GM19452 (cell line): ENCODE measurements around the gene VPS35L.
"Not testable (repeated sequence)": the region's sequence is repeated elsewhere in the genome, so short reads cannot be mapped to it uniquely, and the experiment has no call there.

Experiments used
- ATAC-seq: cut with Tn5 transposase; IDR thresholded peaks from one replicate; pipeline ENCODE4 v1.9.1; 2021; ENCODE audit not compliant: unreplicated experiment

The VPS35L gene

DNA sequence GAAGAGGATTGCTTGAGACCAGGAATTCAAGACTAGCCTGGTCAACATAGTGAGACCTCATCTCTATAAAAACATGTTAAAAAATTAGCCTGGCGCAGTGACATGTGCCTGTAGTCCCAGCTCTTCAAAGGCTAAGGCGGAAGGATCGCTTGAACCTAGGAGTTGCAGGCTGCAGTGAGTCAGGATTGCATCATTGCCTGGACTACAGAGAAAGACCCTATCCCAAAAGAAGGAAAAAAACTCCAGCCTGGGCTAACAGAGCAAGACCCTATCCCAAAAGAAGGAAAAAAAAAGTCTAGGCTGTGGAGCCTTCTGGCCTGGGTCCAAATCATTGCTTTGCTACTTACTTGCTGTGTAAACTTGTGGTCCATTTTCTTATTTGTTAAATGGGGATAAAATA, 26.8 kb upstream of the VPS35L start:
- no peak for ATAC-seq

DNA sequence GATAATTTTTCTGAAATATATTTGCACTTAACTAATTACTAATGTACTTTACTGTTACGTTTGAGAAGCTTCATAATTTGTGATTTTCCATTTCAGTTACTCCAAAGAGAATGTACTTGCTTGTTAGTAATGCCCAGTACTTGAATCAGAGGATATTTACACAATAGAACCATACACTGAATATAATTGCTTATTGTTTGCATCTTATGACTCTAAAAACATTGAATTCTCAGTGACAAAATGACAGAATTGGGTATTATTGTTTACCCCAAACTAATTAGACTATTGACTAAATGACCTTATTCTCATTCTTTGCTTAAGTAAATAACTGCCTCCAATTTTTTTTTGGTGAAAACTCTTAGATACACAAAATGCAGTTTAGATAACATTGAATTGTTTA, 22.9 kb upstream of the VPS35L start:
- ATAC-seq: no peak

DNA sequence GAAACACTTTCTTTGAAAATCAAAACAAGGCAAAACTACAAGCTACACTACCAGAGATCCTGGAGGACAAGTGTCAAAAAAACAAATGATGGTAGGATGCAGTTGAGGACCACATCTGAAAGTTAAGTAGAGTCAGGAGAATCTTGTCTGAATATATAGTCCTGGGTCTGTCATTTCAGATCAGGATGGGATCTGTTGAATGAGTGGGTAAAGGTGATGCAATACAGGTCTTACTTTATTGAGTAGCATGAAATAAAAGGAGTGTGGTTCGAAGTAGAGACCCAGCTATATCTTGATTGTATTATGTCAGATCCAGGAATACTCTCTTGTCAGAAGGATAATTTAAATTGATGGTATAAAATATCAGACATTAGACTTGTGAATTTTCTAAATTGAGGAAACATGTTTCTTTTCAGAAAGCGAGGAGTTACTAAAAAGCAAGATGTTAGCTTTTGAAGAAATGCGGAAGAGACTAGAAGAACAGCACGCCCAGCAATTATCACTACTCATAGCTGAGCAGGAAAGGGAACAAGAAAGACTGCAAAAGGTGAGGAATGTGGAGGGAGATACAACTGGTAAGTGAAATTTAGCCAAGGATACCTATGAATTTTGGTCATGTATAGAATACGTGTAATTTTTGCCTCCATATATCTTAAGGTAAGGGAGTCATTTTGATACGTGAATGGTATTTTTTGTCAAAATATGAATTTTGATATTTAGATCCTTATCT, 15.1 kb upstream of the VPS35L start:
- ATAC-seq: no peak

DNA sequence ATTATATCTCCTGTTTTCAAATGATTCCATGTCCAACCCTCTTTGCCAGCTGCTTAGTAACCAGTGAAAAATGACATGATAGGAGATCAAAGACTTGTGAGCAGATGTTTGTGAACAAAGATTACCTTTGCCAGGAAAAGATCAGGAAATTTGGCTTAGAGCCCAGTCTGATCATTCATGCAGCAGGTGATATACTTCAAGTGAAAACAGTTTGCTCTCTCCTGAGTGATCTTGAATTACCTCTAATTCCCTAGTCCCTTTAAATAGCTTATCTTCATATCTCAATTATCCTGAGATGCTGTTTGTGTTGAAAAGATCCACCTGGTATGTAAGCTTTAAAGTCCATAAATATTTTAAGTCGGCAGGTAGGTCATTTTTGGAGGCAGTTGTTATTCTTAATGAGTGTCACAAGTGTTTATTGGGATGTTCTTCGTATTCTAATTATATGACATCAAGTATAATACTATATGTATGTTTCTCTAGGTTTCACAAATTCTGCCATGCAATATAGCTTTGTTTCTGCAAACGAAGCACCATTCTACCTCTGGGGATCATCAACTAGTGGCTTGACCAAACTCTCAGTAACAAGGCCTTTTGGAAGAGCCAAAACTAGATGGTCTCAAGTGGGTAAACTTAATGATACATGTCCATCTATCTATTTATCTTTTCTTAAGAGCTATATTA, 13.2 kb upstream of the VPS35L start:
- no peak for ATAC-seq

DNA sequence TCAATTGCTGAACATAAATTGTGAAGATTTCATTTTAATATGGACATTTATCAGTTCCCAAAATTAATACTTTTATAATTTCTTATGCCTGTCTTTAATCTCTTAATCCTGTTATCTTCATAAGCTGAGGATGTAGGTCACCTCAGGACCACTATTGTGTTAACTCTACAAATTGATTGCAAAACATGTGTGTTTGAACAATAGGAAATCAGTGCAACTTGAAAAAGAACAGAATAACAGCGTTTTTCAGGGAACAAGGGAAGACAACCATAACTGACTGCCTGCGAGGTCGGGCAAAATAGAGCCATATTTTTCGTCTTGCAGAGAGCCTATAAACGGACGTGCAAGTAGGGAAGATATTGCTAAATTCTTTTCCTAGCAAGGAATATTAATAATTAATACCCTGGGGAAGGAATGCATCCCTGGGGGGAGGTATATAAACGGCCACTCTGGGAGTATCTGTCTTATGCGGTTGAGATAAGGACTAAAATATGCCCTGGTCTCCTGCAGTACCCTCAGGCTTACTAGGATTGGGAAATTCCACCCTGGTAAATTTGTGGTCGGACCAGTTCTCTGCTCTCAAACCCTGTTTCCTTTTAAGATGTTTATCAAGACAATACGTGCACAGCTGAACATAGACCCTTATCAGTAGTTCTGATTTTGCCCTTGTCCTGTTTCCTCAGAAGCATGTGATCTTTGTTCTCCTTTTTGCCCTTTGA, 12.1 kb upstream of the VPS35L start:
- ATAC-seq: not testable (repeated sequence)

DNA sequence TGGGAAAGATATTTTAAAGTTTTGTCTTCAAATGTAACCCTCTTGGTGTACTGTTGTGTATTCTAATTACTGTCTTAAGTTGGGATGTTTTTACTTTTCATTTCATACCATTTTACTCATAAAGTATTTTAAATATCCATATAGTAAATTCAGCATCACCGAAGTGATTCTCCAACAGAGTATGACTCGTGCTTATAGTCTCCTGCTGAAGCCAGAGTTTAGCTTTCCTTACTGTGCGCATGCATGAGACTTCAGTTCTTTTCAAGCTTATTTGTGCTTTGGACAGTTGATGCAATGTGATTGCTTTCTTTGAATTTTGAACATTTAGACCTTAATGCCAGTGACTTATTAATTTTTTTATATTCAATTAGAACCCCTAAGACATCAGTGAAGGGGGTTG, 7.4 kb upstream of the VPS35L start:
- no peak for ATAC-seq

DNA sequence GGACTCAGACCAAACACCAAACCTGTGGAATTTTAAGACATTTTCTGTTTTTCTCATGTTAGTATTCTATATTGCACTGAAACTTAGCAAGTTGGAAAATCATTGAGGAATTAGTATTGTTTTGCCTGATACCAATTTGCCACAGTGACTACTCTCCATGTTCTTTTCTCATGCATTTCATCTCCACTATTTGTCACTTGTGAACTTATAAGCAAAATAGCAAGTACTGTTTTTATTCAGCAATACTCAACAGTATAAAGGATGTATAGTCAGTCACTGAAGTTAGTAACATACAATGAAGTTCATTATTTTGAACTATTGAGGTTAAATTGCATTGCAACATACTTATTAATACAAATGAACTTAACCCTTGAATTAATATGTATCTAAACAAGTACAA, 5.8 kb upstream of the VPS35L start:
- ATAC-seq: no peak

DNA sequence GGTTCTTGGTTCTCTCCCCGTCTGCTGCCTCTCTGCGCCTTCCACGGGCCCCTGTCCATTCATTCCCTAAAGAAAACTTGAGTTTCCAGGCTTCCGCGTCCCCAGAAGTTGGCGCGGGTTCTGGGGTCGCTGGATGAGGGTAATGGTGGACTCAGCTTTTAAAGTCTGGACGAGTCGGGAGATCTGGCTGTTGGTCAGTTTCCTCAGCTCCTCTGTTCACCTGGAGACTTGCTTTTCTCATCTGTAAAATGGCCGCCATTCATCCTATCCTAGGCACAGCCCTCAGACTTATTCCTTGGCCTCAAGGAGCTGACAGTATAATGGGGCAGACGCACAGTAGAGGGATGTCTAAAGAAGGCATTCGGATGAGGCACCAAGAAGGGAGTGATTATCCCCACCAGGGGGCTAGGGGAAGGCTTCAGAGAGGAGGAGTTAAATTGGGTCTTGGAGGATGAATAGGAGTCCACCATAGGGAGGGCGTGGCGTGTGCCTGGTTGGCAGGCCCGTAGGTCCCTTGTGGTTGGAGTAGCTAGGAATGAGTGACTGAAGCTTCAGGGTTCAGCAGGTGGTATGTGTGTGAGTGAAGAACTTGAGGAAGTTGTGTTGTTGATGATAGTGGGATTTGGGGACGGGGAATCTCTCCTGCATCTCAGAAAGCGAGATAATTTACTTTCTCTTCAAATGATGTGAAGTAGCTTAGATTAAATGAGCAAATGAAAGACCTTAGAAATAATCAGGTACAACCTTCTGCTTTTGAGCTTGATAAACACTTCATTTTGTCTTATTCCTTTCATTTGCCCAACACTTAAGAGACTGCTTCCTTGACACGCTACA, 652 bp downstream of the VPS35L start:
- ATAC-seq: no peak

DNA sequence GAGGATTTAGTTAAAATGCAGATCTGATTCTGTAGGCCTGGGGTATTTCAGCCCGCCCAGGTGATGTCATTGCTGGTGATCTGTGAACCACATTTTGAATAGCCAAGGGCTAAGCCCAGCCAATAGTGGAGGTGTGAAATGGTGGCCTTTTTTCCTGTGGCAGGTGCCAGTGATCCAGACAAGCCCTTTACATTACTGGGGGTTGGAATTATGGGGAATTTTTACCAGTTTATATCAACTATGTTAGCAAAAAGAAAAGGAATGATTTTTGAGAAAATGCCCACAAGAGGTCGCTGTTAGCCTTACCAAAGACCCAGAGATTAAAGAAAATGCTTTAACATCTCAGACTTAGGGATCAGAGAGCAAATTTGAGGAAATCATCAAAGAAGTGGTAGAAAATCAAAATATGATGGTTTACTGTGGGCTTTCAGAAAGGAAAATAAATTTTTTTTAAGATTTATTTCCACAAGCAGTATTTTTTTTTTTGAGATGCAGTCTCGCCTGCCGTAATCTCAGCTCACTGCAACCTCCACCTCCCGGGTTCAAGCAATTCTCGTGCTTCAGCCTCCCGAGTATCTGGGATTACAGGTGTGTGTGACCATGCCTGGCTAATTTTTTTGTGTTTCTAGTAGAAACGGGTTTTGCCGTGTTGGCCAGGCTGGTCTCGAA, 3.9 kb downstream of the VPS35L start:
- no peak for ATAC-seq

DNA sequence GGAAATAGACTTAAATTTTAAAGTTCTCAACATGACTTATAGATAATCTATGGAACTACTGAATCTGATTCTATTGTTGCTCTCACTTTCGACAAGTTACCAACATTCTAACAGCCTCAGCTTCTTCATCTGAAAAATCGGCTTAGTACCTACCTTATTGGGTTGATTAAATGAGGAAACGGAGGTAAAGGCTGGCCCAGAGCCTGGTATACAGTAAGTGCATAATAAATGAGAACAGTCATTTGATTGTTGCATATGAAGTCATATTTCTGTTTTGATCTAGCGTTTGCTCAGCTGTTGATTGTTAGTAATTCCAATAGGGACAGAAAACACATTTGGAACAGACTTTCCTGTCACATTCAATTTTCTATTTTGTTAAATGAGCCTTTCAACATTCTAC, 4.6 kb downstream of the VPS35L start:
- no peak for ATAC-seq

DNA sequence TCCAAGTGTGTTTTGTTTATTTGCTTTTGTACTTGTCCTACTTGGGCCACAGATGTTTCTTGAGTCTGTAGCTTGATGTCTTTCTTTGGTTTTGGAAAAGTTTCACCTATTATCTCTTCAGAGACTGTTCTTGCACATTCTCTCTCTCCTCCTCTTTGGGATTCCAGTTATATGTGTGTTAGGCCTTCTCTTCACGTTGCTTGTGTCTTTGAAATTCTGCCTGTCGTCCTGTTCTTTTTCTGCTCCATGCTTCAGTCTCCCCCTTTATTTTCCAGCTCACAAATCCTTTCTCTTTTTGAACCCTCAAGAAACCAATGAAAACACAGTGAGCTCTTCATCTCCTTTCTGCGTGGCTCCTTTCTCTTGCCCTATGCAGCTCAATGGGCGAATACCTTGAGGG, 7.9 kb downstream of the VPS35L start:
- no peak for ATAC-seq

DNA sequence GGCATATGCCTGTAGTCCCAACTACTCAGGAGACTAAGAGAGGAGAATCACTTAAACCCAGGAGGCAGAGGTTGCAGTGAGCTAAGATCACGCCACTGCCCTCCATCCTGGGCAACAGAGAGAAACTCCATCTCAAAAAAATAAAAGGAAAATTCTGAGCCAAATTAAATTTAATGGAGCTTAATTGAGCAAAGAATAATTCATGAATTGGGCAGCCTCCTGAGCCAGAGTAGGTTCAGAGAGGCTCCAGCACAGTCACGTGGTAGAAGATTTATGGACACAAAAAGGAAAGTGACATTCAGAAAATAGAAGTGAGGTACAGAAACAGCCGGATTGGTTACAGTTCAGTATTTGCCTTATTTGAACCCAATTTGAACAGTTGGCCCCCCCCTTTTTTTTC, 10.9 kb downstream of the VPS35L start:
- no peak for ATAC-seq

DNA sequence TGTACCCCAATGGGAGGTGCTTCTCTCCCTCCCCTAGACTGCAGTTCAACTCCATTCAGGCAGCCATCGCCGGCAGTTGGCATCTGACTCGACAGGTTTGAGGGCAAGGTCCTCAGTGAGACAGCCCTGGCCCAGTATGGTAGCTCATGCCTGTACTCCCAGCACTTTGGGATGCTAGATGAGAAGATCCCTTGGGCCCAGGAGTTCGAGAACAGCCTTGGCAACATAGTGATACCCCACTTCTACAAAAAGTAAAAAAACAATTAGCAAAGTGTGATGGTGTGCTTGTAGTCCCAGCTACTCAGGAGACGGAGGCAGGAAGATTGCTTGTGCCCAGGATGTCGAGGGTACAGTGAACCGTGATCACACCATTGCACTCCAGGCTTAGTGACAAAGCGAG, 12.1 kb downstream of the VPS35L start:
- ATAC-seq: no peak

DNA sequence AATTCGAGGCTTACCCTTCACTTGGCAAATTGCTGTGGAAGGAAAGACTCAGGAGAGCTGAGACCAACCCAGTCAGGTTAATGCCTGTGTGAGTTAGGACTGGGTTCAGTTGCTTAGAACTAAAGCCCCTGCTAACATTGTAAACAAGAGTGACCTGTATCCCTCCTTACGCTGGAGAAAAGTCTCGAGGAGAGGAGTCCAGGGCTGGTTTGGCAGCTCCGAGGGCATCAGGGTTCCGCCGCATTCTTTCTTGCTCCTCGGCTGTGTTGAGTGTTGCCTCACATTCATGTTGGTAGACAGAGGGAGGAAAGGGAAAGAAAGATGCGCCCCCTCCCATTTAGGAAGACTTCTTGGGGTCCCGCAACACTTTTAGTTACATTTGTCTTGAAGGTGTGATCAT, 18.5 kb downstream of the VPS35L start:
- ATAC-seq: no peak

DNA sequence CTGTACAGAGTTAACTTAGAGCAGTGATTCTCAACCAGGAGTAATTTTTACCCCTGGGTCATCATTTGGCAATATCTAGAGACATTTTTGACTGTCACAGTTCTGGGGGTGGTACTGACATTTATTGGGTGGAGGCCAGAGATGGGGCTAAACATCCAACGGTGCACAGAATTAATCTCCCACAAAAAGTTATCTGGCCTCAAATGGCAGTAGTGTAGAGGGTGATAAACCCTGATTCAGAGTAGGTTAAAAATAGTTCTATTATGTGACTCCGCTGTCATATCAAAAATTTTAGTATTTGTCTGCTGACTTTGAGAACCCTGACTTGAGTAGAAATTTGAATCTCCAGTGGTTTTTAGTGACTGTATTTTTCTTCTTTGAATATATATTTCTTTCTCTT, 19.1 kb downstream of the VPS35L start:
- no peak for ATAC-seq

DNA sequence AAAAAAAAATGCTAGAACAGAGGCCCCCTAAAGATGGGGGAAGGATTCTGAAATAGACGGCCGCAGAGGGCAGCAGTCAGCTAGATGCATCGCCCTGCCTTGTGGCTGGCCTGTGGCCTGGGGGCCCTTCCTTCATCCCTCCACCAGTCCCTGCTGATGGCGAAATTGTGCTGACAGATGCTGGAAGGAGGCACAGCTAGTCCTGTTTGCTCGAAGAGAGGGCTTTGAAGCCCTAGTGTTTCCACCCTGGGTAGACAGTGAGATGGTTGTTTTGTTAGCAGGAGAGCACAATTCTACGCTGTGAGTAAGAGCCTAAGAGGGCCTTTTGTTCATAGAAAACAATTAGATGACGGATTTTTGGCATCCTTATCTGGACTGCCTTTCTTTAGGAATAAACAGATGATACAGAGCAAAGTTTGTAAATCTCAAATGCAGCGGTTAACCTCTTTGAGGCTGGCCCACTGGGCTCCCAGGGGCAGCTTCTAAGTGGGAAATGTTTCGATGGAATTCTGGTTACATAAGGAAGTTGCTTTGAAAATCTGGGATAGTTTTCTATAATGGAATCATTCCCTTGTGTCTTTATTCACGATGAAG, 23.0 kb downstream of the VPS35L start:
- no peak for ATAC-seq

DNA sequence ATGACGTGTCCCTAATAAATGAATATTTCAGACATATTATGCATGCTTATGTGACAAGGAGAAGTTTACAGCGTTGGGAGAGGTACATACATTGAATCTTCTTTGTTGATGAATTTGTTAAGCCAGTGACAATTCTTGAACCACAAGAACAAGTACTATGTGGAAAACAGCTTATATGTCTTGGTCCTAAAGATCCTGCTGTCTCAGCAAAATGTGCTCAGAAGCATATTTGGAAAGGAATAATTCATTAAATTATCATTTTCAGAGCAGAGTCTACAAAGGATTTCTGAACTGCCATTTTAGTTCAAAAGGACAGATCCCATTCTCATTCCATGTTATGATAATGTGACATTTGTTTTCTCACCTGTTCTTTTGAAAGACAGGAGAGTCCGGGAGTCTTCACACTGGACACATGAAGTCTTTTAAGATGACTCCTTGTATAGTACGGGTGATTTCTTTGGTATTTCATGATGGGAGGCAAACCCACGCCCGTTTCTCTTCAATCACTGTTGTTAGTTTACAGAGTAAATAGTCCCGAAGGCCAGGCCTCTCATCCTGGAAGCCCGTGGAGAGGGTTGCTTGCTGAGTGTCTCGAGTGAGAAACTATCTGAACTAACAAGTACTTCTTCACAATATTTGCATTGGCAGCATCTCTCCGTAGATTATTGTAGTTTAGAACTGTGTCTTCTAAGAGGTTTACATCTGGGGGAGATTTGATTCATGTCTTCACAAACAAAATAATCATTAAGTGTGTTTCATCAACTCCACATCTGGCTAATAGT, 26.7 kb downstream of the VPS35L start:
- no peak for ATAC-seq

DNA sequence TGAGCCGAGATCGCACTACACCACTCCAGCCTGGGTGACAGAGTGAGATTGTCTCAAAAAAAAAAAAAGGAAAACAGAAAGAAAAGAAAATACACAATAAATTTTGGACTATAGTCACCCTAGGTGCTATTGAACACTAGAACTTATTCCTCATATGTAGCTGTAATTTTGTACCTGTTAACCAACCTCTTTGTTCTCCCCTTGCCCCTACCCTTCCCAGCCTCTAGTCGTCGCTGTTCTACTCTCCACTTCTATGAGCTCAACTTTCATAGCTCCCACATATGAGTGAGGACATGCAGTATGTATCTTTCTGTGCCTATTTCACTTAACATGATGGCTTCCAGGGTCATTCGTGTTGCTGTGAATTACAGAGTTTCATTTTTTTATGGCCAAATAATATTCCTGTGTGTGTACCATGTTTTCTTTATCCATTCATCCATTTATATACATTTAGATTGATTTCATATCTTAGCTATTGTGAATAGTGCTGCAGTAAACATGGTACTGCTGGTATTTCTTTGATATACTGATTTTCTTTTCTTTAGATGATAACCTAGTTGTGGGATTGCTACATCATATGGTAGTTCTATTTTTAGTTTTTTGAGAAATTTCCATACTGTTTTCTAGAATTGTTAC, 28.3 kb downstream of the VPS35L start:
- ATAC-seq: peak; percentile 67

DNA sequence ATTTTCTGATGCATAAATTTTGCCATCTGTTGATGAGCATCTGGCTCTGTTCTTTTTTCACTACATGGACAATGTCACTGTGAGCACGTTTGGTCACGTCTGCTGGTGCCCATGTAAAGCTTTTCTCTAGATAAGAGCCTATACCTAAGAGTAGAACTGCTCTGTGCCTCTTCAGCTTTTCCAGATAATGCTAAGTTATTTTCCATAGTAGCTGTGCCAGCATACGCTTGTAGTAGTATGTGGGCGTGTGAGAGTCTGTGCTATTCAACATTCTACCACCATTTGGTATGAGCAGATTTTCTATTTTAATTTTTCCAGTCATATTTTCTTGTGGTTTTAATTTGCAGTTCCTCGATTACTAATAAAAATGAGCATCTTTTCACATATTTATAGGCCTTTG, 33.2 kb downstream of the VPS35L start:
- ATAC-seq: no peak
